ENCODE data around the gene TAF11L8.
"Not testable (repeated sequence)": the region's sequence is repeated elsewhere in the genome, so short reads cannot be mapped to it uniquely, and the experiment has no call there.

The TAF11L8 gene

DNA sequence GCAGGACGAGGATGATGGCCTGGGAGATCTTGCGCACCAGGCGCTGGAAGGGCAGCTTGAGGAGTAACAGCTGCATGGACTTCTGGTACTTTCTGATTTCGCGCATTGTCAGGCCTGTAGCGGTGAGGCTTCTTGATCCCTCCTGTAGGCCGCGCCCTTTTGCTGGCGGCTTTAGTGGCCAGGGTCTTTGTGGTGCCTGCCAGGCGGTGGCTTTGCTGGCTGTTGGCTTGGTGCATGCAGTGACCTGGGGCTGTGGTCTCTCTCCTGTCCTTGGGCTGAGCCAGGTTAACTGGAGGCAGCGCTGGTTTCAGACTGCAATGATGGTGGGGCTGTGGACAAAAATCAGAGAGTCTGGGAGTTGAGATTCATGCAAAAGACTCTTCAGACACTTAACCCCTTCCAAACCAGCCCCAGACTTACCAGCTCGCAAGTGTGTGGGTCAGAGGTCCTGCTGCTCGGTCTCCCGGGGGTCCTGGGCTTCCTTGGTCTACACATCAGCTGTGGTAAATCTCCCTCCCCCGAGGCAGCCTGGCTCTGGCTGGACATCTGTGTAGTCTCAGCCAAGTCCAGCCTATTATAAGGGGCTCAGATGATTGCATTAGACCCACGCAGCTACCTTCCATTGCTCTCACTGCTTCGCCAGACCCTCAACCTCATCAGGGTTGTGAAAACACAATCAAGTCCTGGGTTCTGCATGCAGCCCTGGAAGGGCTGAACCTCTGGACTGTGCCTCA, 24.3 kb upstream of the TAF11L8 start:
- no peak overlapping the region for H3K4me2 ChIP-seq (ENCODE audit: low read length)
- no peak overlapping the region for H3K23ac ChIP-seq (ENCODE audit: low read length)
- no peak overlapping the region for H3K9ac ChIP-seq (ENCODE audit: low read length)
- H3K79me2 ChIP-seq (ENCODE audit: control insufficient read depth, insufficient read depth, low read length) = no peaks in the 10 kb centered on the region
- WGBS (ENCODE audit: extremely low coverage, insufficient coverage, low lambda C conversion rate) = no CpG with 5 or more reads among the region's 17 CpGs
- H3K56ac ChIP-seq (ENCODE audit: low read length) = no peak overlapping the region
- no peak overlapping the region for H2BK5ac ChIP-seq (ENCODE audit: low read length)
- H3K36me3 ChIP-seq (ENCODE audit: control insufficient read depth, insufficient read depth, low read length) = no peaks in the 10 kb centered on the region
- no peak overlapping the region for H3K18ac ChIP-seq (ENCODE audit: low read length)
- no peaks in the 10 kb centered on the region for H3K4me1 ChIP-seq (ENCODE audit: control insufficient read depth, low read depth, low read length)
- no peaks in the 10 kb centered on the region for H3K79me1 ChIP-seq (ENCODE audit: low read length)
- H4K5ac ChIP-seq (ENCODE audit: low read length) = no peak overlapping the region
- no peak overlapping the region for H3K4me3 ChIP-seq (ENCODE audit: low read length)
- H2BK120ac ChIP-seq (ENCODE audit: low read depth, low read length) = no peak overlapping the region
- H4K8ac ChIP-seq (ENCODE audit: low read depth, low read length) = no peak overlapping the region
- H3K27me3 ChIP-seq (ENCODE audit: insufficient read depth, low read length, poor library complexity) = no peaks in the 10 kb centered on the region
- H3K4ac ChIP-seq (ENCODE audit: low read depth, low read length) = no peak overlapping the region
- no peak overlapping the region for H2AK5ac ChIP-seq (ENCODE audit: low read length)
- DNase-seq = no peak
- H3K27ac ChIP-seq (ENCODE audit: low read depth, low read length) = no peak overlapping the region
- no peak overlapping the region for H2BK15ac ChIP-seq (replicated peaks; ENCODE audit: low read depth)

DNA sequence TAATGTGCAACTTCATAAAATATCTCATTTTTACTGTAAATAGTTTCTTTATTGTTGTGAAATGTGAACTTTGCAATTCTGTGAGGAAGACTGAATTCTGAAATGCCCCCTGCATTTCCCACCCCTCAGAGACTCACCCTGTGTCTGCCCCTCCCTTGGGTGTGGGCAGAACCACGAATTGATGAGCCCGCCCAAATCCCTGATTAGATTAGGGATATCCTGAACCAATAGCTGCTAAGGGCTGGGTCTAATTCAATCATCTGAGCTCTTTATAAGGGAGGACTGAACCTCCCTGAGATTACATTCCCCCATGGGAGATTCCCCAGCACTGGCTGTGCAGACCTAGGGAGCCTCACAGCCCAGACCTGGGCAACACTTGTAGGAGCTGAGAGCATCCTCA, 19.3 kb upstream of the TAF11L8 start, which contains the start of gene TAF11L12:
TAF11L12 (plus strand) TSS at position 301 of the 400 bp plus-strand sequence.
- not testable (repeated sequence) for H3K9ac ChIP-seq (ENCODE audit: low read length); H3K79me2 ChIP-seq (ENCODE audit: control insufficient read depth, insufficient read depth, low read length); H3K56ac ChIP-seq (ENCODE audit: low read length); H3K4me1 ChIP-seq (ENCODE audit: control insufficient read depth, low read depth, low read length); H2BK5ac ChIP-seq (ENCODE audit: low read length); H4K5ac ChIP-seq (ENCODE audit: low read length); H3K23ac ChIP-seq (ENCODE audit: low read length); DNase-seq; H2AK5ac ChIP-seq (ENCODE audit: low read length); H3K4me2 ChIP-seq (ENCODE audit: low read length); H2BK120ac ChIP-seq (ENCODE audit: low read depth, low read length); H2BK15ac ChIP-seq (replicated peaks; ENCODE audit: low read depth); H3K27me3 ChIP-seq (ENCODE audit: insufficient read depth, low read length, poor library complexity); H3K18ac ChIP-seq (ENCODE audit: low read length); H3K79me1 ChIP-seq (ENCODE audit: low read length); H3K4ac ChIP-seq (ENCODE audit: low read depth, low read length); H3K27ac ChIP-seq (ENCODE audit: low read depth, low read length); H3K36me3 ChIP-seq (ENCODE audit: control insufficient read depth, insufficient read depth, low read length); H4K8ac ChIP-seq (ENCODE audit: low read depth, low read length); H3K4me3 ChIP-seq (ENCODE audit: low read length)
- no CpG with 5 or more reads among the region's 2 CpGs for WGBS (ENCODE audit: extremely low coverage, insufficient coverage, low lambda C conversion rate)

DNA sequence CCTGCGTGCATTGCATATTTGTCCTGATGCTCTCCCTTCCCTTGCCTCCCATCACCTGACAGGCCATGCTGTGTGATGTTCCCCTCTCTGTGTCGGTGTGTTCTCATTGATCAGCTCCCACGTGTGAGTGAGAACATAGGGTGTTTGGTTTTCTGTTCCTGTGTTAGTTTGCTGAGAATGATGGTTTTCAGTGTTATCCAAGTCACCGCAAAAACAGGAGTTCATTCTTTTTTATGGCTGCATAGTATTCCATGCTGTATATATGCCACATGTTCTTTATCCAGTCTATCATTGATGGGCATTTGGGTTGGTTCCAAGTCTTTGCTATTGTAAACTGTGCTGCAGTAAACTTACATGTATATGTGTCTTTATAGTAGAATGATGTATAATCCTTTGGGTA, 16.7 kb upstream of the TAF11L8 start:
- H2BK5ac ChIP-seq (ENCODE audit: low read length); H3K27ac ChIP-seq (ENCODE audit: low read depth, low read length); H2BK15ac ChIP-seq (replicated peaks; ENCODE audit: low read depth); H3K4me1 ChIP-seq (ENCODE audit: control insufficient read depth, low read depth, low read length); H3K36me3 ChIP-seq (ENCODE audit: control insufficient read depth, insufficient read depth, low read length); H3K4me3 ChIP-seq (ENCODE audit: low read length); H2AK5ac ChIP-seq (ENCODE audit: low read length); H3K23ac ChIP-seq (ENCODE audit: low read length); H3K79me1 ChIP-seq (ENCODE audit: low read length); H4K5ac ChIP-seq (ENCODE audit: low read length); H3K79me2 ChIP-seq (ENCODE audit: control insufficient read depth, insufficient read depth, low read length); H3K18ac ChIP-seq (ENCODE audit: low read length); H4K8ac ChIP-seq (ENCODE audit: low read depth, low read length); DNase-seq; H3K4me2 ChIP-seq (ENCODE audit: low read length); H3K27me3 ChIP-seq (ENCODE audit: insufficient read depth, low read length, poor library complexity); H3K4ac ChIP-seq (ENCODE audit: low read depth, low read length); H3K9ac ChIP-seq (ENCODE audit: low read length); H2BK120ac ChIP-seq (ENCODE audit: low read depth, low read length); H3K56ac ChIP-seq (ENCODE audit: low read length): not testable (repeated sequence)
- WGBS (ENCODE audit: extremely low coverage, insufficient coverage, low lambda C conversion rate) = no CpG with 5 or more reads among the region's 4 CpGs

DNA sequence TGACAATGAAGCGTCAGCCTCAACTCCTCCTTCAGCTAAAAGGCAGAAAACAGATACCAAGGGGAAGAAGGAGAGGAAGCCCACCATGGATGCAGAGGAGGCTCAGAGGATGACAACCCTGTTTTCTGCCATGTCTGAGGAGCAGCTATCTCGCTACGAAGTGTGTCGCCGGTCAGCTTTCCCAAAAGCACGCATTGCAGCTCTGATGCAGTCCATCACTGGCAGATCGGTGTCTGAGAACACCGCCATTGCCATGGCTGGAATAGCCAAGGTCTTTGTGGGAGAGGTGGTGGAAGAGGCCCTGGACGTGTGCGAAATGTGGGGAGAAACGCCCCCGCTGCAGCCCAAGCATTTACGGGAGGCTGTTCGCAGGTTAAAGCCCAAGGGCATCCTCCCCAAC, 14.2 kb upstream of the TAF11L8 start:
- no peak overlapping the region for H3K23ac ChIP-seq (ENCODE audit: low read length)
- no peak overlapping the region for H3K56ac ChIP-seq (ENCODE audit: low read length)
- no peak overlapping the region for H2BK15ac ChIP-seq (replicated peaks; ENCODE audit: low read depth)
- no peak overlapping the region for H3K27ac ChIP-seq (ENCODE audit: low read depth, low read length)
- no peak overlapping the region for H3K4me3 ChIP-seq (ENCODE audit: low read length)
- H2BK120ac ChIP-seq (ENCODE audit: low read depth, low read length) = no peak overlapping the region
- H2BK5ac ChIP-seq (ENCODE audit: low read length) = no peak overlapping the region
- no peak overlapping the region for H3K18ac ChIP-seq (ENCODE audit: low read length)
- H3K4me1 ChIP-seq (ENCODE audit: control insufficient read depth, low read depth, low read length) = no peaks in the 10 kb centered on the region
- H3K9ac ChIP-seq (ENCODE audit: low read length) = no peak overlapping the region
- H4K8ac ChIP-seq (ENCODE audit: low read depth, low read length) = no peak overlapping the region
- no peak for DNase-seq
- no peak overlapping the region for H3K4me2 ChIP-seq (ENCODE audit: low read length)
- H3K79me1 ChIP-seq (ENCODE audit: low read length) = no peaks in the 10 kb centered on the region
- no CpG with 5 or more reads among the region's 14 CpGs for WGBS (ENCODE audit: extremely low coverage, insufficient coverage, low lambda C conversion rate)
- H3K79me2 ChIP-seq (ENCODE audit: control insufficient read depth, insufficient read depth, low read length) = no peaks in the 10 kb centered on the region
- H2AK5ac ChIP-seq (ENCODE audit: low read length) = no peak overlapping the region
- no peak overlapping the region for H3K4ac ChIP-seq (ENCODE audit: low read depth, low read length)
- H3K27me3 ChIP-seq (ENCODE audit: insufficient read depth, low read length, poor library complexity) = no peaks in the 10 kb centered on the region
- no peaks in the 10 kb centered on the region for H3K36me3 ChIP-seq (ENCODE audit: control insufficient read depth, insufficient read depth, low read length)
- no peak overlapping the region for H4K5ac ChIP-seq (ENCODE audit: low read length)

DNA sequence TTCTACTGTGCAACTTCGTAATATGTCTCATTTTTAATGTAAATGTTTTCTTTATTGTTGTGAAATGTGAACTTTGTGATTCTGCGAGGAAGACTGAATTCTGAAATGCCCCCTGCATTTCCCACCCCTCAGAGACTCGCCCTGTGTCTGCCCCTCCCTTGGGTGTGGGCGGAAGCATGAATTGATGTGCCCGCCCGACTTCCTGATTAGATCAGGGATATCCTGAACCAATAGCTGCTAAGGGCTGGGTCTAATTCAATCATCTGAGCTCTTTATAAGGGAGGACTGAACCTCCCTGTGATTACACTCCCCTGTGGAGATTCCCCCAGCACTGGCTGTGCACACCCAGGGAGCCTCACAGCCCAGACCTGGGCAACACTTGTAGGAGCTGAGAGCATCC, 13.1 kb upstream of the TAF11L8 start, which contains the start of gene TAF11L11:
TAF11L11 (plus strand) TSS at position 304 of the 400 bp plus-strand sequence.
- H3K56ac ChIP-seq (ENCODE audit: low read length); H3K79me2 ChIP-seq (ENCODE audit: control insufficient read depth, insufficient read depth, low read length); H4K5ac ChIP-seq (ENCODE audit: low read length); H2BK5ac ChIP-seq (ENCODE audit: low read length); H3K36me3 ChIP-seq (ENCODE audit: control insufficient read depth, insufficient read depth, low read length); H2BK15ac ChIP-seq (replicated peaks; ENCODE audit: low read depth); H3K27ac ChIP-seq (ENCODE audit: low read depth, low read length); H3K18ac ChIP-seq (ENCODE audit: low read length); H4K8ac ChIP-seq (ENCODE audit: low read depth, low read length); H2BK120ac ChIP-seq (ENCODE audit: low read depth, low read length); H3K4ac ChIP-seq (ENCODE audit: low read depth, low read length); H3K23ac ChIP-seq (ENCODE audit: low read length); H3K27me3 ChIP-seq (ENCODE audit: insufficient read depth, low read length, poor library complexity); H3K4me2 ChIP-seq (ENCODE audit: low read length); H2AK5ac ChIP-seq (ENCODE audit: low read length); H3K4me1 ChIP-seq (ENCODE audit: control insufficient read depth, low read depth, low read length); H3K79me1 ChIP-seq (ENCODE audit: low read length); DNase-seq; H3K4me3 ChIP-seq (ENCODE audit: low read length); H3K9ac ChIP-seq (ENCODE audit: low read length): not testable (repeated sequence)
- no CpG with 5 or more reads among the region's 6 CpGs for WGBS (ENCODE audit: extremely low coverage, insufficient coverage, low lambda C conversion rate)

DNA sequence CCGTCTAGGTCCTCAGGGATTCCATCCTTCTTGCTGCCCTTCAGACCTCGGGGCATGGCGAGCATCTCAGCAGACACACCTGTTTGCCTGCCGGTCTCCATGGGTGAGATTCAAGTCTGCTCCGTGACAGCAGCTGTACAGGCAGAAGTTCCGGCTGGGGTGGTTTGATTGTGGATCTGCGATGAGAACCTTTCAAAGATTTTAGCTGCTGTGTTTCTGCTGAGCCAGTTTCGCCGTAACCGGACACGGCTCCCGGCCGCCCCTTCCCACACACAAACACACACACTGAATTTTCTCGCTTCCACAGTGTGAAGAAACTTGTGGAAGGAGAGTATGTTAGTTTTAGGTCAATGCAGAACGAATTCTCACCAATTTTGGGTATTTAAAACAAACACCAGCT, 7.0 kb upstream of the TAF11L8 start, which contains the start of gene TAF11L10:
TAF11L10 (minus strand) TSS at position 101 of the 400 bp plus-strand sequence.
- not testable (repeated sequence) for H3K27me3 ChIP-seq (ENCODE audit: insufficient read depth, low read length, poor library complexity); H3K79me2 ChIP-seq (ENCODE audit: control insufficient read depth, insufficient read depth, low read length); H3K9ac ChIP-seq (ENCODE audit: low read length); H3K27ac ChIP-seq (ENCODE audit: low read depth, low read length); H2BK15ac ChIP-seq (replicated peaks; ENCODE audit: low read depth); H3K4ac ChIP-seq (ENCODE audit: low read depth, low read length); H4K5ac ChIP-seq (ENCODE audit: low read length); H3K23ac ChIP-seq (ENCODE audit: low read length); DNase-seq; H3K4me2 ChIP-seq (ENCODE audit: low read length); H3K79me1 ChIP-seq (ENCODE audit: low read length); H4K8ac ChIP-seq (ENCODE audit: low read depth, low read length); H2BK120ac ChIP-seq (ENCODE audit: low read depth, low read length); H2BK5ac ChIP-seq (ENCODE audit: low read length); H3K18ac ChIP-seq (ENCODE audit: low read length); H3K56ac ChIP-seq (ENCODE audit: low read length); H2AK5ac ChIP-seq (ENCODE audit: low read length); H3K4me1 ChIP-seq (ENCODE audit: control insufficient read depth, low read depth, low read length); H3K4me3 ChIP-seq (ENCODE audit: low read length); H3K36me3 ChIP-seq (ENCODE audit: control insufficient read depth, insufficient read depth, low read length)
- WGBS (ENCODE audit: extremely low coverage, insufficient coverage, low lambda C conversion rate) = no CpG with 5 or more reads among the region's 15 CpGs
